ENCODE data around the gene RFC3.
"Not testable (repeated sequence)": the region's sequence is repeated elsewhere in the genome, so short reads cannot be mapped to it uniquely, and the experiment has no call there.

RFC3 gene

DNA sequence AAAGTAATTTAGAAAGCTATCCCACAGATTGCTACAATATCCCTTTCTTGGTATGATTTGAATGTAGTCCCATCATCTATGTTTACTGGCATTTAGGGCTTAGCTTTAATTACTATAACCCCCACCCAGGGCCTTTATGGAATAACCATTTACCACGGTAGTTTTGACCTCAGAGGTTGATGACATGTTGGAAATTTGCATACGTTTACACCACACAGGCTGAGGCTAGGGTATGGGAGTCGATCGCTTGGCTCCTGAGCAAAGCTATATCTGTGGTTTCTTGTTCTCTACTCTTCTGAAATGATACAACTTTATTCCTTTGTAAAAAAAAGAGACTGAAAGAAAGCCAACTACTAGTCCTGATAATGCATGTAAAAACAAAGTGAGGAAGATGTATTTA, 28.2 kb upstream of the RFC3 start:
- no peaks in the 10 kb centered on the region for H3K9me3 ChIP-seq (ENCODE audit: control insufficient read depth, insufficient read depth, low read length)
- H3K9ac ChIP-seq (ENCODE audit: low read depth, low read length): no peak overlapping the region
- H3K36me3 ChIP-seq (ENCODE audit: control insufficient read depth, insufficient read depth, low read length): no peaks in the 10 kb centered on the region
- no peaks in the 10 kb centered on the region for H3K4me1 ChIP-seq (ENCODE audit: control insufficient read depth, insufficient read depth, low read length)
- no peak overlapping the region for H3K4me3 ChIP-seq (ENCODE audit: low read depth, low read length)
- no peaks in the 10 kb centered on the region for H3K27me3 ChIP-seq (ENCODE audit: control insufficient read depth, insufficient read depth, low read length)

DNA sequence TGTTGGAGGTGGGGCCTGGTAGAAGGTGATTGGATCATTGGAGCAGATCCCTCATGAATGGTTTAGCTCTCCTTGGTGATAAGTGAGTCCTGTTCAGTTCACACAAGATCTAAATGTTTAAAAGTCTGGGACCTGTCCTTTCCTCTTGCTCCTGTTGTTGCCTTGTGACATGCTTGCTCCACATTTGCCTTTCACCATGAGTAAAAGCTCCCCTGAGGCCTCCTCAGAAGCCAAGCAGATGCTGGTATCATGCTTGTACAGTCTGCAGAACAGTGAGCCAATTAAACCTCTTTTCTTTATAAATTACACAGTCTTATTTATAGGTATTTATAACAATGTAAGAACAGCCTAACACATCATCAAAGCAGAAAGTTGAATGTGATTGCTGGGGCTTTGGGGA, 24.2 kb upstream of the RFC3 start:
- H3K27me3 ChIP-seq (ENCODE audit: control insufficient read depth, insufficient read depth, low read length): no peaks in the 10 kb centered on the region
- no peaks in the 10 kb centered on the region for H3K36me3 ChIP-seq (ENCODE audit: control insufficient read depth, insufficient read depth, low read length)
- no peak overlapping the region for H3K9ac ChIP-seq (ENCODE audit: low read depth, low read length)
- no peak overlapping the region for H3K4me3 ChIP-seq (ENCODE audit: low read depth, low read length)
- H3K4me1 ChIP-seq (ENCODE audit: control insufficient read depth, insufficient read depth, low read length): no peaks in the 10 kb centered on the region
- no peaks in the 10 kb centered on the region for H3K9me3 ChIP-seq (ENCODE audit: control insufficient read depth, insufficient read depth, low read length)

DNA sequence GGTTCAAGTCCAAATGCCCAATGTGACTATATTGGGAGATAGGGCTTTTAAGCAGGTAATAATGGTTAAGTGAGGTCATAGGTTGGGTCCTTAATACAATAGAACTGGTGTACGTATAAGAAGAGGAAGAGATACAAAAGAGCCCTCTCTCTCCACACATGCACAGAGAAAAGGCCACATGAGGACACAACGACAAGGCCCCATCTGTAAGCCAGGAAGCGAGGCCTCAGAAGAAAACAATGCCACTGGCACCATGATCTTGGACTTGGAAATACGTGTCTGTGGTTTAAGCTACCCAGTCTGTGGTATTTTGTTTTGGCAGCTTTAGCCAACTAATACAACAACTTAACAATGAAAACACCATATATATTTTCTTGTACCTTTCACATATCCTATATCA, 23.4 kb upstream of the RFC3 start:
- H3K9ac ChIP-seq (ENCODE audit: low read depth, low read length): no peak overlapping the region
- no peaks in the 10 kb centered on the region for H3K9me3 ChIP-seq (ENCODE audit: control insufficient read depth, insufficient read depth, low read length)
- H3K27me3 ChIP-seq (ENCODE audit: control insufficient read depth, insufficient read depth, low read length): no peaks in the 10 kb centered on the region
- H3K36me3 ChIP-seq (ENCODE audit: control insufficient read depth, insufficient read depth, low read length): no peaks in the 10 kb centered on the region
- no peaks in the 10 kb centered on the region for H3K4me1 ChIP-seq (ENCODE audit: control insufficient read depth, insufficient read depth, low read length)
- no peak overlapping the region for H3K4me3 ChIP-seq (ENCODE audit: low read depth, low read length)

DNA sequence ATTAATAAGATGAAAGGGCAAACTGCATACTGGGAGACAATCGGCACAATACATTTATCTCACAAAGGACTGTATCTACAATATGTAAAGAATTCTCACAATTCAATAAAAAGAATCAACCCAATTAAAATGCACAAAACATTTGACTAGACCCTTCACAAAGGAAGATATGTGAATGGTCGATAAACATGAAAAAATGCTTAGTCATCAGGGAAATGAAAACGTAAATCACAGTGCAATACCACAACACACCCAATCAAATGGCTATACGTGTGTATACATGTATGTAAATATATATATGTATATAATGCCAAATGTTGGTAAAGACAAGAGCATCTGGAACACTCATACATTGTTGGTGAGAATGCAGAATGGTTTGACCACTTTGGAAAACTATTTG, 21.9 kb upstream of the RFC3 start:
- H3K4me3 ChIP-seq (ENCODE audit: low read depth, low read length): no peak overlapping the region
- no peaks in the 10 kb centered on the region for H3K27me3 ChIP-seq (ENCODE audit: control insufficient read depth, insufficient read depth, low read length)
- H3K4me1 ChIP-seq (ENCODE audit: control insufficient read depth, insufficient read depth, low read length): no peaks in the 10 kb centered on the region
- H3K36me3 ChIP-seq (ENCODE audit: control insufficient read depth, insufficient read depth, low read length): no peaks in the 10 kb centered on the region
- no peak overlapping the region for H3K9ac ChIP-seq (ENCODE audit: low read depth, low read length)
- H3K9me3 ChIP-seq (ENCODE audit: control insufficient read depth, insufficient read depth, low read length): no peaks in the 10 kb centered on the region

DNA sequence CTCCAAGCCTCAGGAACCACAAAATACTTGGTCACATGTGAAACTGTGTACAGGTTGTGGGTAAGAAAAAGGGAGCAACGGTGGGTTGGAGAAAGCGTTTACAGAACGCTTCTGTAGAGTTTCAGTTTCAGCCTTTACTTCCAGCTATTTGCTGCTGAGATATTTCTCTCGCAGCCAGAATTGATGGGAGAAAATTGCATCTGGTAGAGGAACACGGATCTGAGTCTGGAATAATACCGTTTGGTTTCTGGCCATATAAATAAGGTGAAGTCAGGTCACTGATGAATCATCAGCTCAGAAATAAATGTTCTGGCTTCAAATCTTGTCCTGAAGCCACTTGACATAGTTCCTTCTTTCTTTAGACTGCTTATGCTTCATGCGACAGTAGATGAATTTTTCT, 20.3 kb upstream of the RFC3 start:
- Histone ChIP-seq H3K4me1 (ENCODE audit: control insufficient read depth, insufficient read depth, low read length) (no peaks in the 10 kb centered on the region), H3K27me3 (ENCODE audit: control insufficient read depth, insufficient read depth, low read length) (no peaks in the 10 kb centered on the region), H3K36me3 (ENCODE audit: control insufficient read depth, insufficient read depth, low read length) (no peaks in the 10 kb centered on the region), H3K9ac (ENCODE audit: low read depth, low read length) (no peak overlapping the region), H3K4me3 (ENCODE audit: low read depth, low read length) (no peak overlapping the region), H3K9me3 (ENCODE audit: control insufficient read depth, insufficient read depth, low read length) (no peaks in the 10 kb centered on the region)

DNA sequence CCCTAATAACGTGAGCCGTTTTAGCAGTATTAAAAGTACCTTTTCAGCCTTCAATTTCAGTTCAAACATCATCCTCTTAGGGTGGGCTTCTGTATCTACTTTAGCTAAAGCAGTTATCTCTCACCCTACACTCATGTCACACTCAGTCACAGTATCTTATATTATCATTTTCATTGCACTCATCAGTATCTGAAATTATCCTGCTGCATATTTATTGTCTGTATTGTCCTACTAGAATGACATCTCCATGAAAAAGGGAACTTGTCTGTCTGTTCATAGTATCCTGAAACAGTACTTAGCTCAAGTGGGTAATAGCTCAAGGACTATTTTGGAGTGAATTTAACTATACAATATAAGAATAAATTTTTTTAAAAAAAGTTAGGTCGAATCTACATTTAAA, 19.9 kb upstream of the RFC3 start:
- H3K27me3 ChIP-seq (ENCODE audit: control insufficient read depth, insufficient read depth, low read length): no peaks in the 10 kb centered on the region
- no peaks in the 10 kb centered on the region for H3K4me1 ChIP-seq (ENCODE audit: control insufficient read depth, insufficient read depth, low read length)
- no peak overlapping the region for H3K9ac ChIP-seq (ENCODE audit: low read depth, low read length)

DNA sequence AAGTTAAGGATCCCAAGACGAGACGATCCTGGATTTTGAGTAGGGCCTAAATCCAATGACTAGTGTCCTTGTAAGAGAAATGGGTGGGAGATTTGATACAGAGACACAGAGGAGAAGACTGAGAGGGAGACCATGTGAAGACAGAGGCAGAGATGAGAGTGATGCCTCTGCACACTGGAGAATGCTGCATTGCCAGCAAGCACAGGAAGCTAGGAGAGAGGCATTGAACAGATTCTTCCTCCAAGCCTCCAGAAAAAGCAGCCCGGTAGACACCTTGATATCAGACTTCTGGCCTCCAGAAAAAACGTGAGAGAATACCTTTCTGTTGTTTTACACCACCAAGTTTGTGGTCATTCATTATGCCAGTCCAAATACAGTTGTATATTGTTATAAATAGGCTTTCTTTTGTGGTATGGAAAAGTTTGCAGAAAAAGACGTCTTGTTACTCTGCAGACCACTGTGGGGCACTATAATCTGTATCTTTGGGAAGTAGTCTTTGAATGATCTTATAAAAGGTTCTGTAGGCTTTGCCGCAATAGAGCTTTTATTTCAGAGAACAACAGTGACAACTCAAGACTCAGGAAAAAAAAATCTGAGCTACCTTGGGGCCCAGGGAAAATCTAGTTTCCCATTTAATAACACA, 17.9 kb upstream of the RFC3 start:
- no peaks in the 10 kb centered on the region for H3K27me3 ChIP-seq (ENCODE audit: control insufficient read depth, insufficient read depth, low read length)
- no peaks in the 10 kb centered on the region for H3K36me3 ChIP-seq (ENCODE audit: control insufficient read depth, insufficient read depth, low read length)
- no peaks in the 10 kb centered on the region for H3K9me3 ChIP-seq (ENCODE audit: control insufficient read depth, insufficient read depth, low read length)
- no peaks in the 10 kb centered on the region for H3K4me1 ChIP-seq (ENCODE audit: control insufficient read depth, insufficient read depth, low read length)
- H3K4me3 ChIP-seq (ENCODE audit: low read depth, low read length): no peak overlapping the region
- H3K9ac ChIP-seq (ENCODE audit: low read depth, low read length): no peak overlapping the region

More for the DNA sequence above, 19.9 kb upstream of the RFC3 start:
- Histone ChIP-seq H3K9me3 (ENCODE audit: control insufficient read depth, insufficient read depth, low read length) (no peaks in the 10 kb centered on the region), H3K4me3 (ENCODE audit: low read depth, low read length) (no peak overlapping the region), H3K36me3 (ENCODE audit: control insufficient read depth, insufficient read depth, low read length) (no peaks in the 10 kb centered on the region)

DNA sequence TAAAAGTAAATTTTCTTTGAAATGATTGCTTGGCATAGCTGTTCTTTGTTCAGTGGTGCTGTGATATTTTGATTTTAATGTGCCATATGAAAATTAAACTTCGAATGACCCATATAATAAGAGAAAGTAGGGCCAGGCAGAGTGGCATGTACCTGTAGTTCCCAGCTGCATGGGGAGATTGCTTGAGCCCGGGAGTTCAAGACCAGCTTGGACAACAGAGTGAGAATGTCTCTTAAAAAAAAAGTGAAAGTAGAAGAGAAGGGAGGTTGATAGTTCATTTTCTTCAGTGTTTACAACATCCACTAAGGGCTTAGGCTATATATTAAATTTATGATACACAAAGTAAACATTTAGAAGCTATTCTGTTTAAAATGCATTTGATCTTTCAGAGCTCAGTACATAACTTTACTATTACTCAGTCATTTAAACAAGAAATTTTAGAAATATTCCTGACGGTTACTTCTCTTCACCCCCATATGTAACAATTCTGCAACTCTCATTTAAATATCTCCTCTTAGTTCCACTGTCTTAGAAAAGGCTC, 17.2 kb upstream of the RFC3 start:
- Histone ChIP-seq H3K4me3 (ENCODE audit: low read depth, low read length) (no peak overlapping the region), H3K9me3 (ENCODE audit: control insufficient read depth, insufficient read depth, low read length) (no peaks in the 10 kb centered on the region), H3K27me3 (ENCODE audit: control insufficient read depth, insufficient read depth, low read length) (no peaks in the 10 kb centered on the region), H3K9ac (ENCODE audit: low read depth, low read length) (no peak overlapping the region), H3K36me3 (ENCODE audit: control insufficient read depth, insufficient read depth, low read length) (no peaks in the 10 kb centered on the region), H3K4me1 (ENCODE audit: control insufficient read depth, insufficient read depth, low read length) (no peaks in the 10 kb centered on the region)

DNA sequence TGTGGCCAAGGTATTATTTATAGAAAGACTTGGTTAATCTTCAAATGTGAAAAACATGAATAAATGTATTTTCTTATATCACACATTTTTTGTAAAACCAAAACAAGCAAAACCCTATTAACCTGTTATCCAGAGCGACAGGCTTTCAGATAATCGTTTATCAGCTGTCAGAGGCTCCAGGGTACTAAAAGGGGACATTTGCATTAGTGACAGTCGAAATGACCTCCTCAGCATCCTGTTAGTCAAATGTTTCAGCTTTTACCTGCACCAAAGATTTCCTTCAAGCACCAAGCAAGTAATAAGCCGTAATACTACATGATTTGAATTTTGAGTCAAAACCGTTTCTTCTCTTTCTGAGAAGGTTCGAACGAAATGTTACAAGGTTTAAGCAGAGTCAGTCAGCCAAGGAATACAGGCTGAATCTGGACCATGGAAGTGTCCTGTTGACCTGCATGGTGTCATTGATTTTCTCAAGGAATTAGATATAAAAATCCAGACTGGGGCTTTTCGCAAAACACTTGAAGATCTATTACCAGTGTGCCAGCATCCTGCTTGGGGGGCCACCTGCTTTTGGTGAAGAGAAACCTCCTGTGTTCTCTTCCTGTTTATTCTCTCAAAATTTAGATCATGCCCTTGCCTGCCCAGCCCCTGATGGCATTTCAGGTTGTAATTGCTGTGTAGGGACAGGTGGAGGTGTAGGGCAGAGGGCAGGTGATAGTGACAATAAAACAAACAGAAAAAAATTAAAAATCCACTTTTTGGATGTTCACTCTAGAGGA, 11.3 kb upstream of the RFC3 start:
- H3K9me3 ChIP-seq (ENCODE audit: control insufficient read depth, insufficient read depth, low read length): no peaks in the 10 kb centered on the region
- no peaks in the 10 kb centered on the region for H3K36me3 ChIP-seq (ENCODE audit: control insufficient read depth, insufficient read depth, low read length)
- H3K9ac ChIP-seq (ENCODE audit: low read depth, low read length): no peak overlapping the region
- no peak overlapping the region for H3K4me3 ChIP-seq (ENCODE audit: low read depth, low read length)
- H3K27me3 ChIP-seq (ENCODE audit: control insufficient read depth, insufficient read depth, low read length): no peaks in the 10 kb centered on the region
- H3K4me1 ChIP-seq (ENCODE audit: control insufficient read depth, insufficient read depth, low read length): no peaks in the 10 kb centered on the region

DNA sequence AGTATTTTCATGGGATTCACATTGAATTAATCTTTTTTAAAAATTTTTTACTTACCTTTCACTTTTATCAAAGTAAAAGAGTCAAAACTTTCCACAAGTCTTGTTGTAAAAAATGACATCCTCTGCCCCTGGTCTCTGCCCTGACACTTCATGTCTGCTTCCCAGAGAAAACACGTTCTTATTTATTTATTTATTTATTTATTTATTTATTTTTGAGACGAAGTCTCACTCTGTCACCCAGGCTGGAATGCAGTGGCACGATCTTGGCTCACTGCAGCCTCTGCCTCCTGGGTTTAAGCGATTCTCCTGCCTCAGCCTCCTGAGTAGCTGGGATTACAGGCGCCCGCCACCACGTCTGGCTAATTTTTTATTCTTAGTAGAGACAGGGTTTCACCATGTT, 5.1 kb upstream of the RFC3 start:
- not testable (repeated sequence) for H3K36me3 ChIP-seq (ENCODE audit: control insufficient read depth, insufficient read depth, low read length); H3K4me3 ChIP-seq (ENCODE audit: low read depth, low read length)

DNA sequence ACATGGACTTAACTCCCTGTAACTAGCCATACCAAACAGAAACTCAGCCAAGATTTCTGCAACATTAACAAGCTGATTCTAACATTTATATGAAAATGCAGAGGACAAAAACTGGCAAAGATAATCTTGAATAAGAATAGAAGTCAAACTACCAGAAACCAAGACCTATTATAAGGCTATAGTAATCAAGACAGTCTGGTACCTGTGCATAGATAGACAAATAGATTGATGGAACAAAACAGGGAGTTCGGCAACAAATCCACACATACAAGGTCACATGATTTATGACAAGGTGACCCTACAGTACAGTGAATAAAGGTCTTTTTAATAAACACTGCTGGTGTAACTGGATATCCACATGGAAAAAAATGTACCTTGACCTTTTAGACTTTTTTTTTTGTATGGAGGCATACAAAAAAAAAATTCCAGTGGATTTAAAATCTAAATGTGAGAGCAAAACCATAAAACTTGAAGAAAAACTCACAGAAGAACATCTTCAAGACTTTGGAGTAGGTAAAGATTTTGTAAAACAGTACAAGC, 2.9 kb upstream of the RFC3 start:
- no peaks in the 10 kb centered on the region for H3K4me1 ChIP-seq (ENCODE audit: control insufficient read depth, insufficient read depth, low read length)
- no peak overlapping the region for H3K4me3 ChIP-seq (ENCODE audit: low read depth, low read length)
- H3K9me3 ChIP-seq (ENCODE audit: control insufficient read depth, insufficient read depth, low read length): no peaks in the 10 kb centered on the region
- H3K36me3 ChIP-seq (ENCODE audit: control insufficient read depth, insufficient read depth, low read length): no peaks in the 10 kb centered on the region
- H3K9ac ChIP-seq (ENCODE audit: low read depth, low read length): no peak overlapping the region
- H3K27me3 ChIP-seq (ENCODE audit: control insufficient read depth, insufficient read depth, low read length): no peaks in the 10 kb centered on the region

More for the DNA sequence above, 5.1 kb upstream of the RFC3 start:
- not testable (repeated sequence) for H3K4me1 ChIP-seq (ENCODE audit: control insufficient read depth, insufficient read depth, low read length); H3K9me3 ChIP-seq (ENCODE audit: control insufficient read depth, insufficient read depth, low read length); H3K9ac ChIP-seq (ENCODE audit: low read depth, low read length); H3K27me3 ChIP-seq (ENCODE audit: control insufficient read depth, insufficient read depth, low read length)

DNA sequence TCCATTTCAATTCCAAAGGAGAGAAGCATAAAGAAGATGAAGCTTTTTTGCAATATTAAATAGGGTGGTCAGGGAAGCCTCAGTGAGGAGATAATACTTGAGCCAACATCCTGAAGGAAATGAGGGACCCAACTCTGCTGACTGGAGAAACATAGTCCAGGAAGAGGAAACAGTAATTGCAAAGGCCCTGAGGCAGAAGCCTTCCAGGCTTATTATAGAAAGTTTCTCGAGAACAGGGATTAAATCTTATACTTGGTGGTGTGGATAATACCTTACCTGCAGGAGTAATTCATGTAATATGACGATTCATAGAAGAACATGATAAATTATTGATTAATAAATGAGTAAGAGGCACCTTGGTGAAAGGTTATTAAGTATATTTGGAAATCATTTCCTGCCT, 1.0 kb upstream of the RFC3 start:
- no peaks in the 10 kb centered on the region for H3K4me1 ChIP-seq (ENCODE audit: control insufficient read depth, insufficient read depth, low read length)
- no peaks in the 10 kb centered on the region for H3K36me3 ChIP-seq (ENCODE audit: control insufficient read depth, insufficient read depth, low read length)

More for the DNA sequence above, 1.0 kb upstream of the RFC3 start:
- no peak overlapping the region for H3K9ac ChIP-seq (ENCODE audit: low read depth, low read length)
- no peak overlapping the region for H3K4me3 ChIP-seq (ENCODE audit: low read depth, low read length)
- H3K9me3 ChIP-seq (ENCODE audit: control insufficient read depth, insufficient read depth, low read length): no peaks in the 10 kb centered on the region
- H3K27me3 ChIP-seq (ENCODE audit: control insufficient read depth, insufficient read depth, low read length): no peaks in the 10 kb centered on the region
